Measurements from ENCODE around the gene MATCAP1.

Gene MATCAP1

GRCh38 chr16:67158637-67159600 lies 24.8 kb downstream of the MATCAP1 start:
- in situ Hi-C loops (cut with MboI; ENCODE audit: low sequenced_read_pairs): no loop called here

- in situ Hi-C loops (cut with MboI; ENCODE audit: low sequenced_read_pairs): no loop called here
Measured at GRCh38 chr16:67157892-67158635, 25.7 kb downstream of the MATCAP1 start.

- in situ Hi-C loops (cut with MboI; ENCODE audit: low sequenced_read_pairs): no loop called here
Measured at GRCh38 chr16:67157106-67157748, 26.5 kb downstream of the MATCAP1 start.

- in situ Hi-C loops (cut with MboI; ENCODE audit: low sequenced_read_pairs): no loop called here
Measured at GRCh38 chr16:67156143-67156844, 27.5 kb downstream of the MATCAP1 start.

- in situ Hi-C loops (cut with MboI; ENCODE audit: low sequenced_read_pairs): no loop called here
Measured at GRCh38 chr16:67155295-67156142, 28.2 kb downstream of the MATCAP1 start.

GRCh38 chr16:67154578-67155294 lies 29.0 kb downstream of the MATCAP1 start:
- in situ Hi-C loops (cut with MboI; ENCODE audit: low sequenced_read_pairs): no loop called here

GRCh38 chr16:67151431-67152097 lies 32.2 kb downstream of the MATCAP1 start:
- in situ Hi-C loops (cut with MboI; ENCODE audit: low sequenced_read_pairs): no loop called here

- in situ Hi-C loops (cut with MboI; ENCODE audit: low sequenced_read_pairs): no loop called here
Measured at GRCh38 chr16:67150833-67151396, 32.8 kb downstream of the MATCAP1 start, which contains the start of gene B3GNT9. Gene B3GNT9, minus strand, starts transcription at chr16:67150998. Its CDS starts 513 bp downstream, at chr16:67150485.

- in situ Hi-C loops (cut with MboI; ENCODE audit: low sequenced_read_pairs): no loop called here
Measured at GRCh38 chr16:67150047-67150832, 33.5 kb downstream of the MATCAP1 start.

- in situ Hi-C loops (cut with MboI; ENCODE audit: low sequenced_read_pairs): no loop called here
Measured at GRCh38 chr16:67149276-67150046, 34.3 kb downstream of the MATCAP1 start.

GRCh38 chr16:67148656-67149275 lies 35.0 kb downstream of the MATCAP1 start:
- in situ Hi-C loops (cut with MboI; ENCODE audit: low sequenced_read_pairs): no loop called here

- in situ Hi-C loops (cut with MboI; ENCODE audit: low sequenced_read_pairs): no loop called here
Measured at GRCh38 chr16:67148221-67148620, 35.5 kb downstream of the MATCAP1 start.

- in situ Hi-C loops (cut with MboI; ENCODE audit: low sequenced_read_pairs): no loop called here
Measured at GRCh38 chr16:67147437-67148140, 36.2 kb downstream of the MATCAP1 start.

- in situ Hi-C loops (cut with MboI; ENCODE audit: low sequenced_read_pairs): no loop called here
Measured at GRCh38 chr16:67146523-67147357, 37.0 kb downstream of the MATCAP1 start.

- in situ Hi-C loops (cut with MboI; ENCODE audit: low sequenced_read_pairs): no loop called here
Measured at GRCh38 chr16:67145746-67146145, 38.0 kb downstream of the MATCAP1 start.
